ENCODE results near the gene DARS1.

DARS1 gene

DNA sequence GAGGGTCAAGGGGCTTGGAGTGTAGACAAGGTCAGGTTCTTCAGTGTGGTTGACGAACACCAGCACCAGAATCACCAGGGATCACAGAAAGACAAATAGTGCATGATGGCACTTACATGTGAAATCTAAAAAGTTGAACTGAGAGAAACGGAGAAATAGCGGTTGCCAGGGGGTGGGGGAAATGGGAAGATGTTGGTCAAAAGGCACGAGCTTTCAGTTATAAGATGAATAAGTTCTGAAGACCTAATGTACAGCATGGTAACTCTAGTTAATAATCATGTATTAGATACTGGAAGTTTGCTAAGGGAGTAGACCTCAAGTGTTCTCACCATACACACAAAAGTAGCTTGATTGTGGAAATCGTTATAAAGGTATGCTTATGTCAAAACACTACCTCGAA, 43.7 kb upstream of the DARS1 start:
- no peaks in the 10 kb centered on the region for H3K9me2 ChIP-seq (replicated peaks; ENCODE audit: control insufficient read depth, low read length)
- H3K27ac ChIP-seq (ENCODE audit: low read depth, low read length) = no peak overlapping the region
- H3K4me1 ChIP-seq (ENCODE audit: control insufficient read depth, low read length) = peaks cover 9% of the 10 kb centered on the region
- 0 out of 2 replicates have a peak, but pooled peaks cover 3% of the 10 kb centered on the region for H3K27me3 ChIP-seq (ENCODE audit: control insufficient read depth, low read length)
- no peaks in the 10 kb centered on the region for H3K79me2 ChIP-seq (ENCODE audit: control insufficient read depth, low read length)
- no peaks in the 10 kb centered on the region for H3F3A ChIP-seq (ENCODE audit: control insufficient read depth, insufficient read depth)
- TF ChIP-seq, protein P1, sequence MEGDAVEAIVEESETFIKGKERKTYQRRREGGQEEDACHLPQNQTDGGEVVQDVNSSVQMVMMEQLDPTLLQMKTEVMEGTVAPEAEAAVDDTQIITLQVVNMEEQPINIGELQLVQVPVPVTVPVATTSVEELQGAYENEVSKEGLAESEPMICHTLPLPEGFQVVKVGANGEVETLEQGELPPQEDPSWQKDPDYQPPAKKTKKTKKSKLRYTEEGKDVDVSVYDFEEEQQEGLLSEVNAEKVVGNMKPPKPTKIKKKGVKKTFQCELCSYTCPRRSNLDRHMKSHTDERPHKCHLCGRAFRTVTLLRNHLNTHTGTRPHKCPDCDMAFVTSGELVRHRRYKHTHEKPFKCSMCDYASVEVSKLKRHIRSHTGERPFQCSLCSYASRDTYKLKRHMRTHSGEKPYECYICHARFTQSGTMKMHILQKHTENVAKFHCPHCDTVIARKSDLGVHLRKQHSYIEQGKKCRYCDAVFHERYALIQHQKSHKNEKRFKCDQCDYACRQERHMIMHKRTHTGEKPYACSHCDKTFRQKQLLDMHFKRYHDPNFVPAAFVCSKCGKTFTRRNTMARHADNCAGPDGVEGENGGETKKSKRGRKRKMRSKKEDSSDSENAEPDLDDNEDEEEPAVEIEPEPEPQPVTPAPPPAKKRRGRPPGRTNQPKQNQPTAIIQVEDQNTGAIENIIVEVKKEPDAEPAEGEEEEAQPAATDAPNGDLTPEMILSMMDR (IDR thresholded peaks at IDR 0.05; ENCODE audit: low read depth, low read length, poor library complexity, severe bottlenecking) = no peak
- TF ChIP-seq EZH2phosphoT487 (IDR thresholded peaks at IDR 0.05; ENCODE audit: borderline replicate concordance, low read length) = no peak
- no peak overlapping the region for H3K4me2 ChIP-seq (ENCODE audit: low read length)
- no peak overlapping the region for H3K4me3 ChIP-seq (ENCODE audit: low read length)
- no peaks in the 10 kb centered on the region for H3K9me3 ChIP-seq (ENCODE audit: control insufficient read depth, insufficient read depth, low read length)
- no peaks in the 10 kb centered on the region for H4K20me1 ChIP-seq (ENCODE audit: control insufficient read depth, insufficient read depth, low read depth, low read length)
- no peaks in the 10 kb centered on the region for H3K36me3 ChIP-seq (ENCODE audit: control insufficient read depth, low read length)

DNA sequence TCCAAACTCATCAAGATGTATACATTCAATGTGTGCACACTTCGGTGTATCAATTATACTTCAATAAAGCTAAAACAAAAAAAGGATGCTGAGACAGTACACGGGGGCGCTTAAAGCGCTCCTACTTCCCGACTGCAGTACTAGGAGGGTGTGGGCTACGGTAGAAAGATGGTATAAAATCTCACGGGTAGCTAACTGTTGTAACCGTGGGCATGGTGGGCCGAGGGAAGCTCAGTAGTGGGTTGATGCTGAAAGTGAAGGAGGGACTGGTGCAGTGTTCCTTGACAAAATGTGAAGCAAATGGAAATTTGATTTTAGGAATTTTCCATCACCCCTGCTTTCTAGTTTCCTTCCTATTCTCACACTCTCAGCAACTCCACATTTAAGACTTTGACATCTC, 42.6 kb upstream of the DARS1 start:
- Histone ChIP-seq H3K79me2 (ENCODE audit: control insufficient read depth, low read length) (no peaks in the 10 kb centered on the region), H3K4me3 (ENCODE audit: low read length) (no peak overlapping the region), H3K36me3 (ENCODE audit: control insufficient read depth, low read length) (no peaks in the 10 kb centered on the region), H3K27ac (ENCODE audit: low read depth, low read length) (no peak overlapping the region), H3K27me3 (ENCODE audit: control insufficient read depth, low read length) (0 out of 2 replicates have a peak, but pooled peaks cover 3% of the 10 kb centered on the region), H3K9me2 (replicated peaks; ENCODE audit: control insufficient read depth, low read length) (no peaks in the 10 kb centered on the region), H4K20me1 (ENCODE audit: control insufficient read depth, insufficient read depth, low read depth, low read length) (no peaks in the 10 kb centered on the region), H3K9me3 (ENCODE audit: control insufficient read depth, insufficient read depth, low read length) (no peaks in the 10 kb centered on the region), H3K4me1 (ENCODE audit: control insufficient read depth, low read length) (peaks cover 9% of the 10 kb centered on the region), H3K4me2 (ENCODE audit: low read length) (no peak overlapping the region), H3F3A (ENCODE audit: control insufficient read depth, insufficient read depth) (no peaks in the 10 kb centered on the region)
- TF ChIP-seq EZH2phosphoT487 (IDR thresholded peaks at IDR 0.05; ENCODE audit: borderline replicate concordance, low read length) = no peak
- TF ChIP-seq, protein P1 (IDR thresholded peaks at IDR 0.05; ENCODE audit: low read depth, low read length, poor library complexity, severe bottlenecking) = no peak

DNA sequence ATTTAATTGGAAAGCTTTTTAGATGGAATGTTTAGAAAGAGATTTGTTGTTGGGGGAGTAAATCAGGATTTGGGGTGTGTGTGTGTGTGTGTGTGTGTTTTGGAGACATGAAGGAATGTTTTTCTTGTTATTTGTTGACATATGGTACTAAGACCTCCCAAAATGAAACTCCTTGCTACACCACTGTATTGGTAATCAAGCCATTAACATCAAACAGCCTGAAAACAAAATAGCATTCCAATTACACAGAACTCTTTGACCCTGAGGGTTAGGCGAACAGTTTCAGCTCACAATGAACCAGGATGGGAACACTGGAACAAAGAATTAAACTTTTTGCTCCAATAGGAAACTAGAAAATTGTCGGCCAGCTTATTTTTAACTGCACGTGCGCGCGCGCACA, 41.7 kb upstream of the DARS1 start:
- no peaks in the 10 kb centered on the region for H3F3A ChIP-seq (ENCODE audit: control insufficient read depth, insufficient read depth)
- H3K4me2 ChIP-seq (ENCODE audit: low read length) = no peak overlapping the region
- no peak overlapping the region for H3K4me3 ChIP-seq (ENCODE audit: low read length)
- no peak for TF ChIP-seq EZH2phosphoT487 (IDR thresholded peaks at IDR 0.05; ENCODE audit: borderline replicate concordance, low read length)
- TF ChIP-seq, protein P1 (IDR thresholded peaks at IDR 0.05; ENCODE audit: low read depth, low read length, poor library complexity, severe bottlenecking) = no peak
- no peaks in the 10 kb centered on the region for H3K79me2 ChIP-seq (ENCODE audit: control insufficient read depth, low read length)
- no peaks in the 10 kb centered on the region for H4K20me1 ChIP-seq (ENCODE audit: control insufficient read depth, insufficient read depth, low read depth, low read length)
- H3K27me3 ChIP-seq (ENCODE audit: control insufficient read depth, low read length) = 0 out of 2 replicates have a peak, but pooled peaks cover 3% of the 10 kb centered on the region
- H3K9me3 ChIP-seq (ENCODE audit: control insufficient read depth, insufficient read depth, low read length) = no peaks in the 10 kb centered on the region
- H3K4me1 ChIP-seq (ENCODE audit: control insufficient read depth, low read length) = peaks cover 9% of the 10 kb centered on the region
- no peaks in the 10 kb centered on the region for H3K9me2 ChIP-seq (replicated peaks; ENCODE audit: control insufficient read depth, low read length)
- H3K36me3 ChIP-seq (ENCODE audit: control insufficient read depth, low read length) = no peaks in the 10 kb centered on the region
- H3K27ac ChIP-seq (ENCODE audit: low read depth, low read length) = no peak overlapping the region

Measured in DOHH2 (cell line).